ENCODE measurements around the gene SPTLC2.
"Not testable (repeated sequence)": the region's sequence is repeated elsewhere in the genome, so short reads cannot be mapped to it uniquely, and the experiment has no call there.

Gene SPTLC2

DNA sequence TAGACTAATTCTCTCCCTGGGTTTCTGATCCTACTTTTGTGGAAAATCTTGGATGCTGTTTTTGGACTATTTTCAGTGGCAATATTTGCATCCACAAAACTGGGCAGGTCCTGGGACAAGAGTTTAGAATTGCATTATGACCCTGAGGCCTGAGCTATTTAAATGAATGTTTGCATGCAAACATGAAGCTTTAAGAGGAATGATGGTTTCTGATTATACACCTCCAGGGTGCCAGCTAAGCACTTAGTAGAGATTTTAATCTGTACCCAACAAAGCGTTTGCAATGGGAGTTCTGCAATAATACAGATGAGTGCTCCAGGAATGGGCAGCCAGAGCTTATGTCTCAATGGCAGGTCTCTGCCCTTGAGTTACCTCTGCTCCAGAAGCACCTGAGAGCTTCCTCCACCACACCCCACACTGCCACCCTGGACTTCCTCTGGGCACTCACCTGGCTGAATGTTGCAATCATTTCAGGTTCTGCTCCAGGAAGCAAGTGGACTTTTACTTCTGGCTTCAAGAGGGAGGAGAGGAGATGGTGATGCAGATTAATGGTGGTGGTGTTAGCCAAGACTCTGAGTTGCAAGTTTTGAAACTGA lies 6.0 kb upstream of the SPTLC2 start:
- DNase-seq = no peak

DNA sequence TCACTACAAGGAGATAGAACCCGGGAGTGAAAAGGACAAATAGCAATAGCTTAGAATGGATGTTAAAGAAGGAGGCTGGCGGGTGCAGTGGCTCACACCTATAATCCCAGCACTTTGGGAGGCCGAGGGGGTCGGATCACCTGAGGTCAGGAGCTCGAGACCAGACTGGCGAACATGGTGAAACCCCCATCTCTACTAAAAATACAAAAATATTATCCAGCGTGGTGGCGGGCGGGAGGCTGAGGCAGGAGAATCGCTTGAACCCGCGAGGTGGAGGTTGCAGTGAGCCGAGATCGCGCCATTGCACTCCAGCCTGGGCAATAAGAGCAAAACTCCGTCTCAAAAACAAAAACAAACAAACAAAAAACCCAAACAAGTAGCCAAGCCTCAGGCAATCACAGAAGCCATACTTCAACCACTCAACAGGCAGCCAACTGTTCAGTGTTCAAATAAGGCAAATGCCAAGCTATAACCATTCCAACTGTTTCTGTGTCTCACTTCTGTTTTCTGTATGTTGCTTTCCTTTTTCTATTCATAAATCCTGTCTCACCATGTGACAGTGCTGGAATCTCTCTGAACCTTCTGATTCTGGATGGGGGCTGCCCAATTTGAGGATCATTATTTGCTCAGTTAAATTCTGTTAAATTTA lies 3.9 kb upstream of the SPTLC2 start:
- no peak for DNase-seq

DNA sequence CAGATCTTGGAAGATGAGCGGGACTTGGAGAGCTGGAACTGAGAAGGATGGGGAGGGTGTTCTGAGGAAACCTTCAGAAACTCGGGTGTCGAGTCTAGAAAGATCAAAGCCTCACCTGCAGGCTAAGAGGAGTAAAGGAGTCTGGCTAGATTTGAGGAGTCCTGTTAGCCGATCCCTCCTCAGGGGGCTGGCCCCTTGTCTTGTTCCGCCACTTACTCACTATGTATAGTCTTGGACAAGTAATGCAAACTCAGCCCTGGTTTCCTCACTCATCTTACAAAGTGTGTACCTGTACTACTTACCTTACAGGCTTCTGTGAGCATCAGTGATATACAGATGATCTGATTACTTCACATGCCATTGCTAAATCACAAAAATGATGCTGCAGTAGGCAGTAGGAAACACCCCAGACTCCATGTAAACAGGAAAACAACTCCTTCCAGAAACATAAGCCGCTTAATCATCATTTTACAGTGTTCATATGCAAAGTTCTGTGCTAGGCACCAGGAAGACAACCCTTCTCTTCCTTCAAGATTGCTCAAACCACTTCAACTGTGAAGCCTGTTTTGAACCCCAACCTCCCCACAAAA lies 2.0 kb upstream of the SPTLC2 start:
- no peak for DNase-seq

DNA sequence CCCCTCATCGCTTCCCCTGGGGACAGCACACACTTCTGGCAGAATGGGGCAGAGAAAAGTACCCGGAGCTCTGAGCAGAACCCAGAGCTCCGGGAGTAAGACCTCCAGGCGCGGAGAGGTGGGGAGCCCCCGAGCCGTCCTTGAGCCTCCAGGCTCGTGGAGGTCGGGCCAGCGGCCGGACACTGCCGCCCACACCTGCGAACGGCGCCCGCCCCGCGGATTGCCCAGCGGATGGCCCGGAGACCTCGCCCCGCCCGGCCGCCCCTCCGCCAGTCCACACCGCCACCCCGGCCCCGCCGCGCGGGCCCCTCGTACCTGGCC lies 344 bp downstream of the SPTLC2 start:
- no peak for DNase-seq

DNA sequence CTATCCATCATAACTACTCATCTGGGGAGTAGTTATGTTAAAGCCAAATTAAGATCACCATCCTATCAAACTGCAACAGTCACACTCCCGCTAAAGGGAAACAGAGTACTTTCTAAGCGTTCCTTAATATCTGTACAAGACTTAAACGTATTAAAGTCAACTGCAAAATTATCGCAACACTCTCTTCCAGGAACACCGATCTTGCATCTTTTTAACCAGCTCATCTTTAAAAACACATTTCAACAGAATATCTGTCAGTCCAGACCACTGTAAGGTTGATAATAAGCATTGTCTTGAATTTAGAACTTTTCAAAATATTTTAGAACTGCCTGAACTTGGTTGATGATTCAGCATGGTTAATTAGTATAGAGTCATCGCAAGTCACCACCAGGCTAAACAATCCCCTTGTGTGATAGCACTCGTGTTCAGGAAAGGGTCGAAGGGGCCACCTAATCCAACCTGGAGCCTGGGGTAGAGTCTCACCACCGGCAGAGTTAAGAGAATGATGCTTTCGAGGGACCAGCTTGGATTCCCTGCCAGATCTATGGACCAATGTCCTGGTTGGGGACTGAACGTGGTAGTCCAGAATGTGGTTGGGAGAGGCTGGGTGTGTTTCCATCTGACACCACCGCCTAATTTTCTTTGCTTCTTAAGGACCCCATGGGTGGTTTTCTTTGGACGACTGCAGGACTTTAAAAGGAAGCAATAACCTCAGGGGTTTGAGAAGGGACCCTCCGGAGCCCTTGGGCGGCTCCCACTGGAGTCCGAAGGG lies 890 bp downstream of the SPTLC2 start:
- DNase-seq = peak; percentile 24

DNA sequence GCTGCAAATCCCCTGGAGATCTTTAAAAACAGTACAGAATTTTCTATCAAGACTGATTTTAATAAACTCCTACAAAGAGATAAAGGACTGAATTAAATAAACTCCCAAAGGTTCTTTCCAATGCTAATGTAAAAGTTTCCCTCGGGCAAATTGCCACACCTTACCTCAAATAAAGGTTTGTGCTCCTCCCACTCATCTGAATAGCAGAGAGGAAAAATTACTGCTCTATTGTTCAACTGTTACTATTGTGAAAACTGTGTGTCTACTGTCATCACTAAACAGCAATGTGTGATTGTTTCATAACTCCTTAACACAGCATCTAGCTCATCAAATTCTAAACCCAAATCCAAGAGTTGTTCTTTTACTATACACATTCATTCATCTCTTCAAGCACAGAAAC lies 3.2 kb downstream of the SPTLC2 start:
- DNase-seq = no peak

DNA sequence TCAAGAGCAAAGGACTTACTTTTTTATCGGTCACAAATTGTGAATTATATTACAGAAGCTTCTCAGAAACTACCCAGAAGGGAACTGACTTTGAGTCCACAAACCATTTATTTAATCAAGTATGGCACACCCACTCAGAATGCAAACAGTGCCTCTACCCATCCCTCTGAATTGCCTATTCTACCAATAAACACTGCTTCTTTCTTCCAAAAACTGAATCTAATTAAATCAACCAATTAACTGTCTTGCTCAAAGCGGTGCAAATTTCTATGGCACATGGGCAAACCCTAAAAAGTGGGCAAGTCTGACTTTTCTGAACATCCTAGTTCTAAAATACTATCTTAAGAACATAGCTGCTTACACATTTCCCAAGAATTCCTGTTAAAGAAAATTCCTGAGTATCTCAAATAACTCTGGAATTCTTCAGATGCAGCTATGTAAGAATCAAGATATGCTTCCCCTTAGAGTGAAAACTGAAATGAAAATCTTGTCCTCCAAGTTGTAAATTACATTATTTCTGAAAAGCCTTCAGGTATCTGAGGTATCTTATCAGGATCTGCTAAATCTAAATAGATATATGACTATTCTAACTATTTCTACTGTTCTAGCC lies 4.3 kb downstream of the SPTLC2 start:
- DNase-seq = no peak

DNA sequence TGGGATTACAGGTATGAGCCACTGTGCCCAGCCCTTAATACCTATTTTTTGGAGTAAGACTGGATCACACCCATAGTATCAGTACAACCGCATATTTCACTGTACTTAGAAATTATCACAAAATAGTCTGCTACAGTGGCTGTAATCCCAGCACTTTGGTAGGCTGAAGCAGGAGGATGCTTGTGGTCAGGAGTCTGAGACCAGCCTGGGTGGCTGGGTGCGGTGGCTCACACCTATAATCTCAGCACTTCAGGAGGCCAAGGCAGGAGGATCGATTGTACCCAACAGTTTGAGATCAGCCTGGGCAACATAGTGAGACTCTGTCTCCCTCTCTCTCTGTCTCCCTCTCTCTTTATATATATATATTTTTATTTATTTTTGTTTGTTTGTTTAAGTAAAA lies 5.9 kb downstream of the SPTLC2 start:
- no peak for DNase-seq

DNA sequence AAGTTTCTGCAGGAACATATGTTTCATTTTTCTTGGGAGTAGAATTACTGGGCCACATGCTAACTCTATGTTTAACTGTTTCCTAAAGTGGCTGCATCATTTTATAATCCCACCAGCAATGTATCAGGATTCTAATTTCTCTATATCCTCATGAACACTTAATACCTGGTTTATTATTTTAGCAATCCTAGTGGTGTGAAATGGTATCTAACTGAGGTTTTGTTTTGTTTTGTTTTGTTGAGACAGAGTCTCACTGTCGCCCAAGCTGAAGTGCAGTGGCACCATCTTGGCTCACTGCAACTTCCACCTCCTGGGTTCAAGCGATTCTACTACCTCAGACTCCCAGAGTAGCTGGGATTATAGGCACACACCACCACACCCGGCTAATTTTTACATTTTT lies 6.5 kb downstream of the SPTLC2 start:
- no peak for DNase-seq

DNA sequence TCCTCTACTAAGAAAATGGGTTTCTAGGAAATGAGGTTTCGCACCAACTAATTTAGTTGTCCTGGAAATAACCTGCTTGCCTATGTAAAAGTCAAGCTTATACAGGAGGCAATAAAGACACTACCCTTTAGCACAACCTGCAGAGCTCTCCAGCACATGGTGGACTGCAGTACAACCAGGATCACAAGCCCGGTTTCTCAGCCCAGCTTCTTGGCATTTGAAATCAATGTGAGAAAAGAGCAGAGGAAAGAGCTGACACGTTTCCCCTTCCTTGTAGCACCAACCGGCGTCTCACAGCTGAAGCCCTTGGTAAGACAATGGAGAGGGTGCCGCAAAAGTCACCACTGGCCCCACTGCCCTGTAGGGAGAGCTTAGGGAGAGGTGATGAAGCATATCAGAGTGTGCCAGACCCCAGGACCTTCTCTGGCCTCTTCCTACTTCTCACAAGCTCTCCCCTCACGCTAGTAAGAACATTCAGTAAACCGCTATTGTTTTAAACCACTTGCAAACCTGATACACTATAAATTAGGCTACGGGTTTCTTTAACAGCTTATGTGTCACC lies 8.6 kb downstream of the SPTLC2 start:
- no peak for DNase-seq

DNA sequence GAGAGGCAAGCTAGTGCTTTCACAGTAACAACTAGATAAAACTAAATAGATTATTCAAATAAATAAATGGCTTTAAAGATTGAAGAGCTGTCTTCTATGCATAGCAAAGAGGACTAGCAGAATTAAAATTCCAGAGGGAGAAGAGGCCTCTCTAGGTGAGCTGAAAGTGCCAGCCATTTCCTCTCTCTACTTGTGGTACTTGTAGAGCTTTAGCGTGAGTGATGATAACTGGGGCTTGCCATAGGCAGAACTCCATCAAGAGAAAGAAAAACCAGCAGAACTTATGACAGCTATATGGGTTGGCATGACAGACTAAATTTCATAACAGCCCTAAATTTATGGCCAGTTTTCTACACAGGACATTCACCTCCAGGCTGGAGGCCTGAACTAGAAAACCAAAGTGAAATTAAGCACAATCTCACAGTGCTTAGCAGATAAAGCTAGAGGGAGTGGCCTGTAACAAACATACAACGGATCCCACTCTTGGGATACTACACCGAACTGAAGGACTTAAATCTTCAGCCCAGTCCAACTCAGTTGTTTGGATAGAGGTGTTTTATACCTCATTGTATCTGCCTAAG lies 11.0 kb downstream of the SPTLC2 start:
- no peak for DNase-seq

DNA sequence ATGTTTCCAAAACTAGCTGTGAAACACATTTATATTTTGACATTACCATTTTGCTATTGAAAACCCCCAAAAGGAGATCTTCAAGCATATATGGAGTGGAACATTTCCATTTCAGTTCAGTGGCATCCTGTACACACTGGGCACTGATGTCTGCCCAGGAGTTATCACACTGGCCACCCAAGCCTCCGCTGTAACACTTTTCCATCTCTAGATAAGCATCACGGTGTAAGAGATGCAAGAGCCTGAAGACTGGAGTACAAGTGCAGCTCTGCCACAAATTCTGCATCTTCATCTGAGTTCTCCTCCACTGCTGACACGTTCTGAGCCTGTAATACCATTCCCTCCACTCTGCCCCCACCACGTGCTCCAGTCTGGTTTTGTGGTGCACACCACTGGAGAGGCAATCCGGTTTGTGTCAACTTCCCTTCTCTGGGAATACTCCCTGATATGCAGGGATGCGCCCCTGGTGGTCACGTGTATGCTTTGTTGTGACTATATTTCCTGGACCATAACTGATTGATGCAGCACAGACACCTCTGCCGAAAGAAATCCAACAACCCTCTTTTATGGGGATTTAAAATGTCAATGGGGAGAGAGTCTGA lies 12.7 kb downstream of the SPTLC2 start:
- peak; percentile 34 for DNase-seq

DNA sequence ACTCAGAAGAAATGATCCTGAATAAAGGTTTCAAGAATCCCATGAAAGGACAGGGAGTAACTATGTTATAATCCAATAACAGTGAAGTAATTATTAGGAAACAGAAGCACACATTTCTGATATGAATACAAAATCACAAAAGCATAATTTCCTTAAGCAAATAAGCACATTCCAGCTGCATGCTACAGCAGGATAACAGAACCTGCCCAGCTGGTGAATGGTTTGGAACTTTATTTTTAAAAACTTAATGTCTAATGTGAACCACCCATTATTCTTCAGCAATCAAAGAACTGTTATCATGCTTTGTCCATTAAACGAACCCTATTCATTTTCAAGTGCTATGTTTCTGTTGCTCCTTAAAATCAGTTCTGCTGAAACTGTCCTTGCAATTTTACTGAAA lies 13.4 kb downstream of the SPTLC2 start:
- DNase-seq = no peak

DNA sequence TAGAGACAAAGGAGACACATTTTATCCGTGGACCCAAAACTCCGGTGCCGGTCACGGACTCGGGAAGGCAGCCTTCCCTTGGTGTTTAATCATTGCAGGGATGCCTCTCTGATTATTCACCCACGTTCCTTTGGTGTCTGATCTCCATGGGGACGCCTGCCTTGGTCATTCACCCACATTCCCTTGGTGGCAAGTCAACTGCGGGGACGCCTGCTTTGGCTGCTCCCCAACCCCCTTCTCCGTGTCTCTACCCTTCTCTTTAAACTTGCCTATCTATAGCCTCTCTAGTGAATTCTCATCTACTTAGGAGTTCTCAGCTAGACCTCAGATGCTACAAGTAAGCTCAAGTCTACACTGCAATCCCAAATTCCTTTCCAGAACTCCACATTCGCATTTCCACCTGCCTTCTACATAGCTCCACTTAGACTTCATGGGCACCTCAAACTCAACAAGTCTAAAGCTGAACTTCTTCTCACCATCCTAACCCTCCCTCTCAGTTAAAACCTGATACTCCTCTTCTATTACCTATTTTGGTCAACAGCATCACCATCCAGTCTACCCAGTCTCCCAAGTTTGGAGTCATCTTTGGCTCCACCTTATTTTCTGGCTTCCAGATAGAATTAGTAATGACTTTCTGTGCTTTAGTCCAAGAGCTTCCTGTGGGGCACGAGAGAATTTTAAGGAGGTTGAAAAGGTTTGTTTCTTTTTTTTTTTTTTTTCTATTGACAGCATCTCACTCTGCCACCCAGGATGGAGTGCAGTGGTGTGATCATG lies 14.4 kb downstream of the SPTLC2 start:
- DNase-seq = no peak

DNA sequence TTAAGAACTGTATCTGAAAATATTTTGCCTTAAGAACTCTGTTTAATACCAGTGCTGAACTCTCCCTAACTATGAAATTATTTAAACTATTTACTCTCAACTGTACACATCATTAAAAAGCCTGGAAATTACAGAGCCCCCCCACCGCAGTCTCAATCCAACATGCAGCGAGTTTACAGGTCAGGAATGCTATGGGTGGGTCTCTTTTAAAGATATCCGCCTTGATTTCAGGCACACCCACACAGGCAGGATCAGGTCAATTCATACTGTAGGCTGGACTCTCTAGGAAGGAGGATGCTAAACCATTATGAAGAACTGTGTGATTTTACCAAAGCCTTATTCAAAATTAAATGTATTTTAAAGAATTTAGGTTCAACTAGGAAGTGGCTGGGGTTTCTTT lies 16.5 kb downstream of the SPTLC2 start:
- no peak for DNase-seq

DNA sequence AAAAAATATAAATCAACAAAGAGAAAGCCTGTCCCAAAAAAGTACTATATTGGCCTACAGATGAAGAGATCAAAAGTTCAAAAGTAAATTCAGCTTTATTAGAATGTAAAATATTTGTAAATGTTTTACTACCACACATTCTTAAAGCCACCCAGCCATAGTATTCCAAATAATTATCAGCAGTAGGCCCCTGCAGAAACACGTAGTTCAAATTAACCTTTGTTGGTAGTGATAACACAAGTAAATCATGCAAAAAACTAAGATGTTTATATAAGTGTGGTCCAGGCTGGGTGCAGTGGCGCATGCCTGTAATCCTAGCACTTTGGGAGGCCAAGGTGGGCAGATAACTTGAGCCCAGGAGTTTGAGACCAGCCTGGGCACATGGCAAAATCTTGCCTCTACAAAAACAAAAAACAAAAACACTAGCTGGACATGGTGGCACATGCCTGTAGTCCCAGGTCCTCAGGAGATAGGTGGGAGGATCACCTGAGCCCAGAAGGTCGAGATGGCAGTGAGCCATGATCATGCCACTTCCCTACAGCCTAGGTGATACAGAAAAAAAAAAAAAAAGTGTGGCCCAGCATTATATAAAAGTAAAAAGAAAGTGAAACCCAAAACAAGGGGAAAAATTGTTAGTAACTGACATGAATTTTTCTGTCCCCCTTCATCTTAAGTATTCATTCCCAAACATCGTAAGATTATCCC lies 17.9 kb downstream of the SPTLC2 start:
- no peak for DNase-seq

DNA sequence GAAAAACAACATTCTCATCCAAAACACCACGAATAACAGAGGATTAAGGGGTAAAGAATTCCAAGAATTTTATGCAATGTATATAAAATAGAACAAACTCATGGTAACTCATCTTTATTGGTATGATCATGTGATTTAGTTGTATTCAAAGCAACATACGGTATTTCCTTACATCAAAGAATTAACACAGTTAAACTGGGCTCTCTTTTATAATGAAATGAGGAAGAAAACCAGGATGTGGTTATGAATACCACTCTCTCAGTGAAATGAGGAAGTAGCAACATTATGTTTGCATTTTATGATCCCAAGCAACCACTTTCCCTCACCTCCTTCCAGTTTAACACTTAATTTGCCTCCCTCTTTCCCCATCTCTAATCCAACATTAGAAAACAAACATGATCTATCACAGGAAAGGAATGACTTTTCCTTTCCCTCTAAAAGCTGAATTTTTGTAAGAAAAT lies 22.9 kb downstream of the SPTLC2 start:
- DNase-seq = no peak

DNA sequence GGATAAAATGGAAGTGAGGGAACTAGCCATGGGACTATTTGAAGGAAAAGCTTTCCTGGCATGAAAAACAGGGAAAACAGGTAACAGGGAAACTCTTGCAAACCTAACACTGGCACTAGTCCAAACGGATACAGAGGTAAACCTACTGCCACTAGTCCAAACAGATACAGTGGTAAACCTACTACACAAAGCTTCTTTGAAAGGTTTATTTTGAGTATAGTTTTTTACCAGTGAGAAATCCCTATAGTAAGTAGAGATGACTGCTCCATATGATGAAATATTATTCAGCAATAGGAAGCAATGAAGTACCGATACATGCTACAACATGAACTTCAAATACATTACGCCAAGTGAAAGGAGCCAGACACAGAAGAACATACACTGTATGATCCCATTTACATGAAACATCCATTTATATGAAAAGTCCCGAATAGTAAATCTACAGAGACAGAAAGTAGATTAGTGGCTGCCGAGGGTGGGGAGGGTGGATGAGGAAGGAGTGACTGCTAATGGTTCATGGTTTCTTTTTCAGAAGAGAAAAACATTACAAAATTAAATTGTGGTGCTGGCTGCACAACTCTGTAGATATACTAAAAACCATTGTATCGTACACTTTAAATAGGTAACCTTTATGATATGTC lies 25.5 kb downstream of the SPTLC2 start:
- no peak for DNase-seq

DNA sequence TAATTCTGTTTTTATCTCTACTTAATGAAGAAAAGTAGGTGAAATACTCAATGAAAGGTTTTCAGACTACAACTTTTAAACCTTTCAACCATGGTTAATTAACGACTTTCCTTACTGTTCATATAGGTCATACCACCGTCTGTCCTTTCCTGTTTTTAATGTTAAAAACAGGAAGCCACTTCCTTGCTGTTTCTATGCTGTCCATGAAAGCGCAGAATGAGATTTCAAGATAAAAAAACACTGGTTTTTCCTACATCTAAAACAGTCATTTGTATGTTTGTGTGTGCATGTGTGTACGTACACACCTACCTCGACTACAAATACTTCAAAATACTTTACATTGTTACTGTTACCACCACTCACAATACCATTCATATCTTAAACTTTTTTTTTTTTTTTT lies 27.3 kb downstream of the SPTLC2 start:
- DNase-seq = no peak

DNA sequence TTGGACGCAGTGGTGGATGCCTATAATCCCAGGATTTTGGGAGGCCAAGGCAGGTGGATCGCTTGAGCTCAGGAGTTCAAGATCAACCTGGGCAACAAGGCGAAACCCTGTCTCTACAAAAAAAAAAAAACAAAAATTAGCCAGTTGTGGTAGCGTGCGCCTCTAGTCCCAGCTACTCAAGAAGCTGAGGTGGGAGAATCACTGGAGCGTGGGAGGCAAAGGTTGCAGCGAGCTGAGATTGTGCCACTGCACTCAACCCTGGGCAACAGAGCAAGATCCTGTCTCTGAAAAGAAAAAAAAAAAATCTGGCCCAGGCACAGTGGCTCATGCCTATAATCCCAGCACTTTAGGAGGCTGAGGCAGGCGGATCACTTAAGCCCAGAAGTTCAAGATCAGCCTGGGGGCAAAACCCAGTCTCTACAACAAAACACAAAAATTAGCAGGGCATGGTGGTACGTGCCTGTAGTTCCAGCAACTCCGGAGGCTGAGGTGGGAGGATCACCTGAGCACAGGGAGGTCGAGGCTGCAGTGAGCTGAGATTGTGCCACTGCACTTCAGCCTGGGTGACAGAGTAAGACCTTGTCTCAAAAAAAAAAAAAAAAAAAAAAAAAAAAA lies 27.9 kb downstream of the SPTLC2 start:
- DNase-seq = not testable (repeated sequence)
